HG02588 (cell line): ENCODE measurements around the gene ZNF277.

Source experiments
- ATAC-seq: cut with Tn5 transposase; IDR thresholded peaks from one replicate; pipeline ENCODE4 v1.9.1; 2021; ENCODE audit warnings: mild to moderate bottlenecking, moderate library complexity; ENCODE audit not compliant: unreplicated experiment

ZNF277 gene

DNA sequence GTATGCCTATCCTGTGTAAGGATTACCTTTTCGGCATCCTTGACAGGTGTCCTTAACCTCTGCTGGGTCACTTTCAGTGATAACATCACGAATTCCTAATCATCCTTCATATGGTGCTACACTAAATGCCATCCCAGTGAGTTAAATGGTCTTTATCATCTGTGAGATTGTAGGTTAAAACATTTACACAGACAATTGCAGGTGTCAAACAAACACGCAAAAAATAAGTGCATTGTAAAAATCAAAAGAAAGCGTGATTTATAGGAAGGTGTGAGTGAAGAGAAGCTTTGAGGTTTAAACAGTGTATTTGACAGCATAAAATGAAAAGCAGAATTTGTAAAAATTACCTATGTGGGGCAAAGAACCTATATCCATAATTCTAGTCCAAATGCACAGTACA lies 132.3 kb downstream of the ZNF277 start:
- no peak for ATAC-seq

DNA sequence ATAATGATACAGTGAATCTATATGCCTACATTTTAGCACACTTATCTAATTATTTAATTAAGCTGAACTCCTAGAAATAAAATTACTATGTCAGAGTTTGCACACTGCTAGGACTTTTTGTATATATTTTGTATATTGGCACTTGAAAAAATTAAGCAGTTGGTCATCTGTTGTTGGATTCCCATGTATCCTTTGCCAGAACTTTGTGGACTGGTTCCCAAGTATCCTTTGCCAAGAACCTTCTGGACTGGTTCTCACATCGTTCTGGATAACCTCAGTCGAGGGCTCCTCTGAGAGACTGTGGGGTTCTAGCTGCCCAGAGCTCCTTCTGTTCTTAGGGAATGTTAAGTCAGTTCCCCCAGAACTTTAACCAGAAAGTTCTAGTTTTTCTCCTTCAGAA lies 135.0 kb downstream of the ZNF277 start:
- ATAC-seq, result no peak

DNA sequence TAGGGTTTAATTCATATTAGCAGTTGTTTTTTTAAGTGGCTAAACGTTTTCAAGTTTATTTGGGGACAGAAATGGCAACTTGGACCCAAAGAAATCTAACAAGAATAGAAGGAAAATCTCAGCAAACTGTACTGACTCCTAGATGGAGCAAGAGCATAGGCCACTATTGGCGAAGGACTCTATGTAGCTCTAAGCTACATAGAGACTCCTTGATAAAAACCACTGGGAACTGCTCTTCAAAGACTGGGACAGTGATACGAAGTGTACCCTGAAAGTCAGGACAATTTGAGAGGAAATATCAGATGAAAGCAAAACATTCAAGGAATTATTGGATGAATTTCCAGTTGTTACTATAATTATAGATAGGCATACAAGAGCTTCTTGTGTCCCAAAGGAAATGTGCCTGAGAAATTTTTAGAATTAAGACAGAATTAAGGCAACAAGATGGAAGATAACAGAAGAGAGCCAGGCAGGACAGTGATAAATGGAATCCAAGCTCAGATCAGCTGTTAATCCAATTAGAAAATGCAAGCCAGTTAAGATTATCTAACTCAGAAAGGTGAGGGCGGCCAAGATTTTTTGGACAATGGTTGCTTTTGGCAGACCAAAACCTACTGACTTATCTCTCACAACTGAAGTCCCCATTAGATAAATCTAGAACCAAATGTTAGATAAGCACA lies 140.0 kb downstream of the ZNF277 start:
- ATAC-seq, result no peak

DNA sequence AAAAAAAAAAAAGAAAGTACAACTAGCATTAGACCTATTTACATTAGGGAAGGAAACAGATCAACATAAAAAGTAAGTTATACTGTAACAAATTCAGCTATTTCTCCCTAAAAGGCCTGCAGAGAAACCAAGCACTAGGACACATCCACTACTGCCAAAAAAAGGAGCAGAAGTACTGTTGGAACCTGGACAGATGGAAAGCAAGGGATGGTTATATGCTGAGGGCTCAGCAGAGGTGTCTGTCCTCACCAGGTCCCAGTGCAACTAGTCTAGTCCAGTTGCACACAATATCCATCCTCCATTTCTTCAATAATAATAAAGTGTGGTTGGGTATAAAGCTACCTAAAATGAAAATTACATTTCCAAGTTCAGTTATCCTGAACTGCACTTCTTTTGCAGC lies 140.6 kb downstream of the ZNF277 start:
- ATAC-seq, result no peak

DNA sequence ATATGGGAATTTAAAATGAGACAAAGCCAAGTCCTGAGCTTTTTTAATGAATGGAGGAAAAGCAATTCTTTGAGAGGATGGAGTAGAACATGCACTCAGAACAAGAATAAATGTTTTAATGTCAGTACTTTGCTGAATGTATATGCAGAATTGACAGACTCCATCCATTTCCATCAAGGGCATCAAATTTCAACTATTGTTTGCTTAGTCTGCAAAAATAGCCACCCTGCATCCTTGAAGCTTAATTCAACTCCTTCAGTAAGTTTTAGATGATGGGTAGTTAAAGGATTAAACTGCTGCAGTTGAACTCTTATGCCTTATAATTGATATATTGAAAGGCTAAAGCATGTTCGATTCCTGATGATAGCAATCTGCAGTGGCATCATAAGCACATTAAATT lies 144.1 kb downstream of the ZNF277 start:
- ATAC-seq, result no peak

DNA sequence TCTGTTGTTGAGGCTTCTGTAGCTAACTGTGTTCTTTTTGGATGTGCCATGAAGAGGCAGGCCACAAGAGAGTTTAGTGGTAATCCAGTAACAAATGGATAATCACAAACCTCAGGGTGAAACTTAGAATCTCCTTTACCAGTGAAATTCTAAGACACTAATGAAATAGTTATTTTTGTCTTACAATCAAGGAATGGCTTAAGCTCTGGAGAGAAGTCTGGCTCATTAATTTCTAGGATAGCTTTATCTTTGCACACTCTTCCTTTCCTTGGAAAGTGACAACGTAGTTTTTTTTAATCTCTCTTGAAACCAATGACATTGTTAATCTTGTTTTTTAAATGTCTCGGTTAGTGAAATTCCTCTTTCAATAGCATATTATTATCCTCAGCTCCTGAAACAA lies 150.1 kb downstream of the ZNF277 start:
- no peak for ATAC-seq

DNA sequence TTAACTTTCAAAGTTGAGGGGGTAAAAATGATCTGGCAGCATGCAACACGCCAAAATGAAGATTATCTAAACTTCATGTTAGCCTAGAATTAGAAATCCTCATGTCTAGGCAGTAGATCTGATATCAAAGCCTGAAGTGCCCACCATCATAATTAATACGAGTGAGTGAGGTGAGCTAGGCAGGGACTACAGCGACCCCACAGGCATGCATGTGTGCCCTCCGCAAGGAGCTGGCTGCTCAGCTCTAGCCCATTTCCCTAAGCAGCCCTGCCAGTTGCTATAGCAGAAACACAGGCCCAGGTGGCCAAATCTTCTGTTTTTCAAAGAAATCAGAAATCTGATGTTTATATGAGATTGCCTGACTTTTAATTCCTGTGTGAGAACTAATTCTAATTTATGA lies 150.6 kb downstream of the ZNF277 start:
- ATAC-seq, result no peak

DNA sequence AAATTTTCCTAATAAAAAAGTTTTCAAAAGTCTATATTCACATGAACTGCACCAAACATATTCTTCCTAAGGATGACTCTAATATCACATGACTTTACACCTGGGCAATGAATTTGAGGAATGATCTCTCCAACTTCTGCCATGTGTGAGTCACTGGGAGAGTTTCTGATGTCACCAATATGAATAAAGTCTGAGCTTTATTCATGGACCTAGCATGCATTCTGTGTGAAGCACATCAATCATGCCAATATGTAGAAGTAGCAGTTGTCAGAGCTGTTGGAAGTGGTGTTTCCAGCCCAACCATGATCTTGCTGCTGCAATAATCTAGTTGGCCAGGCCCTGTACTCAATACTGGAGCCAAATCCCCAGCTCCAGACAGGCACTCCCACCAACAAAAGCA lies 152.0 kb downstream of the ZNF277 start:
- ATAC-seq, result no peak

DNA sequence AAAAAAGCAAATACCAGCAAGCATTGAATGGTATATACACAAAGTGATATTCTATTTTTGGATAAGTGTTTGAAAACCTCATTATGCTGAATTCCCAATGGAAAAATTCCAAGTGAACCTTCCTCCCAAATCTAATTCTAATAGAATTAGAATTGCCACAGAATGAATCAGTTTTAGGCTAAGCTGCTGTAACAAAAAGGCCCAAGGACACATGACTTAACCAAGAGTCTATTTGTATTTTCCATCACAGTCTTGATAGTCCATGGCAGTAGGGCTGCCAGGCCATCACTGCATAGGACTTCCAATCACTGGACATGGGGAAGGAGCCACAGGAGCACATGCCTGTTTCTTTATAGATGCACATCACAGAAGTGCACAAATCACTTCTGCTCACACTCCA lies 152.6 kb downstream of the ZNF277 start:
- ATAC-seq, result no peak

DNA sequence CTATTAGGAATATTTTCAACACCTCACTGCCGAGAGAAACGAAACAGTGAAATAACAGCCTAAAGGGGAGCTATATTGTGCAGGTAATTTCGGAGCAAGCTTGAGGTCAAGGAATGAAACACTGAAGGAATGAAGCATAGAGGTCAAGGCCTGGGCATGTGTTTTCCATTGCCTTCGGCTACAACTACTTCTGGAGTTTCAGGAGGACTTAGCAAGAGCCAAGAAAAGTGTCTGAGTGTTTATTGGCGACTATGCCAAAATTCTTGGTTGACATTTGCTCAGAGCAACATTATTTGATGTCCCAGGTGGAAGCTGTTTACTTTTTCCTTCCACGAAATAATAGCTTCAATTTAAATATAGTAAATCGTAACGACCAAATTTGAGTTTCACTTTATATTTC lies 154.2 kb downstream of the ZNF277 start:
- no peak for ATAC-seq

DNA sequence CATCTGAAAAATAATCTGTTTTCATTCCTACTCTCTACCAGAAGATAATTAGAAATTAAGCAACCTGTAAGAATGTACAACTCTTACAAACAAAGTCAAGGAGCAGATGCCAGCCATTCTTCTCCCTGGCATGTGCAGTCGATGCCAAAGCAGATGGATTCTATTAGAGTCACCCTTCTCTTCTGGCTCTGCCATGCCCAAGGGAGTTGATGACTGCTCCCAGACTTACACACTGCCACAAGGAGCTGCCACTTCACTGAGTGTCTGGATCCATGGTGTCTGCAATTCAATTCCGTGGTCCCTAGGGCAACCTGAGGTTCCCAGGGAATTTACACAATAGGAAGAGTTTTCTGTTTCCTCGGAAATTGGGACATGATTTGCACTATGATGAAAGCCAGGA lies 154.7 kb downstream of the ZNF277 start:
- ATAC-seq, result no peak

DNA sequence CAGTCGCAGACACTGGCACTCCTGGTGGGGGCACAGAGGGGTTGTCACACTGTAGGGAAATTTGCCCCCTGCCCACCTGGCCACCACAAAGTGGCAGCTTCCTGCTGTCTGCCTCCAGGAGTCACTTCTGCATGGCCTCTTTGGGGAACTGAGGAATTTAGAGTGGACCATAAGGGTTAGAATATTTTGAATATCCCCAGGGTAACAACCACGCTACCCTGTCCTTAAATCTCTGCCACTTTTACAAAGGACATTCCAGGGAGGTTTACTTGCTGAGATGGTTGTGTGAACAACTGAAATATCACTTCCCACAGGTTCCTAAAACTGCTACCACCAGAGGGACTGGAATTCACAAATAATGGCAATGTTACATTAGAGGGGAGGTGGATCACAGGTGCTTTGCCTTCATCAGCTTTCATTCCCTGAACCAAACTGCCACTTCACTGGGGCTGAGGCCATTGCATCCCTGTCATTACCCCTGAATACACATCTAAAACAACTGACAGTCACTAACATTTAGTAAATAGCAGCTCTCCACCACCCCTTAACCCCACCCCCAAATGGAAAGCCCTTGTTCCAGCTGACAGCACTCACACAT lies 155.7 kb downstream of the ZNF277 start:
- ATAC-seq, result no peak

DNA sequence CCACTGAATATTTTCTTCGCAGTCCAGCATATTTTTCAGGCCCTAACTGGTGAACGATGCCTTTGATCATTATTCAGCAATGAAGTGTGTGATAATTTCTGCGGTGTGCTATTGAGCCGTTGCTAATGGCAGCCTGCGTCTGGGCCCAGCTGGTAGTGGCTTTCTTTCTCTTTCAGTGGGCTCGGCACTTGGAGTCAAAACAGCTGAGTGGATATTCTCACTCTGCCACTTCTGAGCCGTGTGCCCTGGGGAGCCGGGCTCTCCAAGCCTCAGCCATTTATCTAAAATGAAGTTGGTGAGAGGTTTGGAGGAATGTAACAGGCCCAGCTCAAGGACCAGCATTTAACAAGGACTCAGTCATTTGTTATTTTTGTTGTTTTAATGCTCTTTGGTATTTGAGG lies 156.2 kb downstream of the ZNF277 start:
- no peak for ATAC-seq

DNA sequence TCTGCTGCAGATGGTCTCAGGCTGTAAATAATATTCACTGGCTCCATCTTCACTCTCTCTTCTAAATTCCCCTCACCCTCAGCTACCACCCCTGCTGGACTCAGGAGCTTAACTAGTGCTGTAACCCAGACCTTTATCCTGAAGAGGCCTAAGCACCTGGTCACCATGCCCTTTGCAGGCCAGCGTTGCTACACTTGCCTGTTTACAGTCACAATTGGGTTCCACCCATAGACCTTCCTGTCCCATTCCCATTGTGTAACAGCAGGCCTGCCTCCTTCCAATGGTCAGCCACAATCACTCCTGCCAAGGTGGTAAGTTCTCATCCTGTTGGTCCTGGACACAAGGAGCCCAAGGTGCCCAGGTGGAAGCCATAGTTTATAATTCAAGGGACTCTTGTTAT lies 157.9 kb downstream of the ZNF277 start:
- ATAC-seq, result no peak

DNA sequence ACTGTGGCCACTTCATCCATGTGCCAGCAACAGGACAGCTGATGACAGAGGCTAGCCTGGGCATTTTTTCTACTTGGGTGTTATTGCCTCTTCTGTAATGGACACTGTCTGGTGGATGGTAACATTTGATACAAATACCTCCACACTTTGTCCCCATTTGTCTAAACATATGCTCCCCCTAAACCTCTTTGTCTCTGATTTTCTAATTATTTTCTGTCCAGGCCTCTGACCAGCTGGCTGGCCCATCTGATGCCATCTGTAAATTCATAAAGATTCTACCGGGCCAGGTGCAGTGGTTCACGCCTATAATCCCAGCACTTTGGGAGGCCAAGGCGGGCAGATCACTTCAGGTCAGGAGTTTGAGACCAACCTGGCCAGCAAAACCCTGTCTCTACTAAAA lies 159.1 kb downstream of the ZNF277 start:
- ATAC-seq, result no peak

DNA sequence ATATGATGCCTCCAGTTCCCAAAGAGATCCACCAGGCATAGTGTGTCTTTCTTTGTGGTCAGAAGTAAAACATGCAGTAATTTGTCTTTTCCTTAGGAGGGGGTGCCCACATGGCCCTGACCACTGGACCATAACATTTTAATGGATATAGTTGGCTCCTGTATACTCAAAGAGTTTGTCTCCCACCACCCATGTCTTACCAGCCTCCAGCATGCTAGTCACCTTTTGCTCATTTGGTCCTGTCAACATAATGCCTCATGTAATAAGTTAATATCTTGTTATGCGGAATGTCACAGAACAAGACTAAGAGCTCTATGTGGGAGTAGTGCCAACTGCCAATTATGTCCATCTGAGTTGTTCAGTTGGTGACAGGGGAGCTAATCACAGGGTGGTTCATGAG lies 160.4 kb downstream of the ZNF277 start:
- no peak for ATAC-seq

DNA sequence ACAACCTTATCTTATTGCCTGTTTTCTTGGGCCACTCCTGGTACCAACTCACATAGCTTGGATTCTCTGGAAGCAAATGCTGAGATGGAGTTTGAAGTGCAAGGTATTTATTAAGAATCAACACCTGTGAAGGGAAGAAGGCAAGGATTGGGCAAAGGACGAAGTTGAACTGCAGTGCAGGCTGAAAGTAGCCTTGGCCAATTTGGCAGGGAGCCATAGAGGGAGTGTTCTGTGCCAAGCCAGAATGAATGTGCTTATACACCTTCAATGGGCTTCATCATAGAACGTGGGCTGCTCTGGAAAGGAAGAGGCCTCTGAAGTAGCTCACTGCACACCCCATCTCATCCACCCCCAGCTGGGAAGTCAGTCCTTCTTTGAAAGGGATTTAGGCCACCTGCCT lies 163.9 kb downstream of the ZNF277 start:
- ATAC-seq, result no peak

DNA sequence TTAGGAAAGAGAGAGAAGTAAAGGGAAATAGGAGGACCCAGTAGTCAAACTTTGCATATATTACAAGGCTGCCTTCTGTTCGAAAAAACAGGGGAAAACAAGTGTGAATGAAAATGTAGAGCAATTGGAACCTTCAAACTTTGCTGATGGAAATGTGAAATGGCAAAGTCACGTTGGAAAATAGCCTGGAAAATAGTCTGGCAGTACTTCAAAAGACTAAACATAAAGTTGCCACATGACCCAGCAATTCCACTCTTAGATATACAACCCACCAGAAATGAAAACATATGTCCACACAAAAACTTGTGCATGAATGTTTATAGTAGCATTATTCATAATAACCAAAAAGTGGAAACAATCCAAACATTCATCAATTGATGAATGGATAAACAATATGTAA lies 165.2 kb downstream of the ZNF277 start:
- ATAC-seq, result no peak

DNA sequence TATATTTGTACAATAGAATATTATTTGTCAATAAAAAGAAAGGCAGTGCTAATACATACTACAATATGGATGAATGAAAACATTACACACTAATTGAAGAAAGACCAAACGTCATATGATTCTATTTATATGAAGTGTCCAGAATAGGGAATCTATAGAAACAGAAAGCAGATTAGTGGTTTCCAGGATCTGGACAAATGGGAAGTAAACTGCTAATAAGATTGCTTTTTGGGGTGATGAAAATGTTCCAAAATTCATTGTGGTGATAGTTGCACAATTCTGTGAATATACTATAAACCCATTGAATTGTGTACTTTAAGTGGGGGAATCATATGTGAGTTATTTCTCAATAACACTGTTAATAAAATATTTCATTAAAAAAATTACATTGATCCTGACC lies 165.6 kb downstream of the ZNF277 start:
- ATAC-seq, result no peak

DNA sequence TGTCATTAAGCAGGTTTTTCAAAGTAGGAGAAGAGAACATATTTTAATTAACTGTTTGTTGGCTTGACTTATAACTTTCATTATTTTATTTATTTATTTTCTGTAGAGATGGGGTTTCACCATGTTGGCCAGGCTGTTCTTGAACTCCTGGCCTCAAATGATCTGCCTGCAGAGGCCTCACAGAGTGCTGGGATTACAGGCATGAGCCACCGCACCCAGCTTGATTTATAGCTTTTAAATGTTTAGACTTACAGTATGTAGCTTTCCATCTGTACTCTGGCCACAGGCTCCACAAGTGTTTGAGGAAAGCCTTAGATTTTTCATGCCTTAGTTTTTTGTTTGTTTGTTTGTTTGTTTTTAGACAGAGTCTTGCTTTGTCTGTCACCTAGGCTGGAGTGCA lies 171.1 kb downstream of the ZNF277 start:
- ATAC-seq, result no peak

DNA sequence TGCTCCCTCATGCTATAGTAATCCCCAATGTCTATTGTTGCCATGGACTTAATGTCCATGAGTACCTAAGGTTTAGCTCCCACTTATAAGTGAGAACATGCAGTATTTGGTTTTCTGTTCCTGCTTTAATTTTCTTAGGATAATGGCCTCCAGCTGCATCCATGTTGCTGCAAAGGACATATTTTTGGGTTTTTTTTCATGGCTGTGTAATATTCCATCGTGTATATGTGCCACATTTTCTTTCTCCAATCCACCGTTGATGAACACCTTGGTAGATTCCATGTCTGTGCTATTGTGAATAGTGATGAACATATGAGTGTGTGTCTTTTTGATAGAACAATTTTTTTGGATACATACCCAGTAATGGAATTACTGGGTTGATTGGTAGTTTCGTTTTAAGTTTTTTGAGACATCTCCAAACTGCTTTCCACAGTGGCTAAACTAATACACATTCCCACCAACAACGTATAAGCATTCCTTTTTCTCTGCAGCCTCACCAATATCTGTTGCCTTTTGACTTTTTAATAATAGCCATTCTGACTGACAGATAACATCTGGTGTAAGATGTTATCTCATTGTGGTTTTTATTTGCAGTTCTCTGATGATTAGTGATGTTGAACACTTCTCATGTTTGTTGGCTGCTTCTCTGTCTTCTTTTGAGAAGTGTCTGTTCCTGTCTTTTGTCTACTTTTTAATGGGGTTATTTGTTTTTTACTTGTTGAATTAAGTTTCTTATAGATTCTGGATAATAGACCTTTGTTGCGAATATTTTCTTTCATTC lies 175.0 kb downstream of the ZNF277 start:
- no peak for ATAC-seq

DNA sequence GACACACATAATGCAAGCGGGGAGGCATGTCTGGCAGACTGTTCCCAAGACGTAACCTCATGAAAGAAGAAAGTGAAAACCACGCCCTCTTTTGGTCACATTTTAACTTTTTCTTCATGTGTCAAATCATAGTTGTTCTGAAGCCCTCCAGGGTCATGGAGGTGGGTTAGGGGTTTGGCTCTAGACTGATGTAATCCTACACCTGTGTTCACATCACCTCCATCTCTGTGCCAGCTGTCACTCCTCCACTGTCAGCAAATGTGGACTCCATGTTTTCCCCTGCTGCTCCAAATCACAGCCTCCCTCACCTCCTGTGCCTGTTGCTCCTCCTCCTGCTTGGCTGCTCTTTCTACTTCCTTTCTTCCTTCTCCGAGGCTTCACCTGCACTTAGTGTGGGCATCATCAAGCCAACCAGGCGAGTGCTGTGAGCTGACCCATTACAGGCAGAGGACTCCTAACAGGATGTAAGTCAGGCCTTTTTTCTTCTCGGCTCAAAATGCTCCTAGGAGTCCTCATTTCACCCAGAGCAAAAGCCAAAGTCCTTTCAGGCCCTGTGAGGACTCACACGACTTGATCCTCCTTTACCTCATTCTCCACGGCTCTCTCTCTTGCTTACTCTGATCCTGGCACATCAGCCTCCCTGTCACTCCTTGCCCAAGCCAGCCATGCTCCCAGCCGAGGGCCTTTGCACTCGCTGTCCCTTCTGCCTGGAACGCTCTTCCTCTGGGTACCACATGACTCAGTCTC lies 177.3 kb downstream of the ZNF277 start:
- ATAC-seq, result no peak
